Keratinocyte (primary cell): ENCODE results near the gene KLF3. TPM values are rescaled to one million over a fixed set of nuclear protein-coding genes. Genes with fewer than 3 reads are reported as not detected.
A peak's percentile ranks its signal among the peaks of the same experiment; 100 is the strongest.

Experiments used
- DNase-seq: peaks from one replicate; pipeline ENCODE4 v3.0.0-alpha.2; 2011; ENCODE audit warnings: low read depth, missing footprints, low spot score
- FAIRE-seq: peaks from 2 replicates; lab custom pipeline; 2011; peaks lifted over from hg19 to GRCh38; lab: Jason Lieb, UNC
- H2AFZ ChIP-seq: 2 replicates; pipeline ENCODE4 v1.6.0; 2012; ENCODE audit warnings: low read length, control low read depth, inconsistent platforms; ENCODE audit not compliant: control insufficient read depth
- H3K27ac ChIP-seq: 2 replicates; pipeline ENCODE4 v1.5.1; 2011; ENCODE audit warnings: low read length; ENCODE audit not compliant: control insufficient read depth, insufficient read depth
- H3K27me3 ChIP-seq: 3 replicates; pipeline ENCODE4 v1.6.0; 2011; ENCODE audit warnings: low read length; ENCODE audit not compliant: control insufficient read depth, insufficient read depth; ENCODE audit errors: extremely low read depth
- H3K36me3 ChIP-seq, 2 experiments: 2 replicates in 1 of 2; 3 replicates in 1 of 2; pipeline ENCODE4 v1.5.1; 2011; ENCODE audit warnings: low read length in 2 of 2, mild to moderate bottlenecking in 1 of 2; ENCODE audit not compliant: control insufficient read depth in 2 of 2, insufficient read depth in 2 of 2; ENCODE audit errors: extremely low read depth in 1 of 2
- H3K4me1 ChIP-seq: 3 replicates; pipeline ENCODE4 v1.5.1; 2011; ENCODE audit warnings: low read length; ENCODE audit not compliant: control insufficient read depth, insufficient read depth; ENCODE audit errors: extremely low read depth
- H3K4me2 ChIP-seq: 3 replicates; pipeline ENCODE4 v1.6.0; 2011; ENCODE audit warnings: low read depth, low read length; ENCODE audit not compliant: control insufficient read depth, insufficient read depth; ENCODE audit errors: extremely low read depth
- H3K4me3 ChIP-seq, 3 experiments: fragments of 200-600 bp in 1 of 3; sonication (generic) in 1 of 3; 2 replicates in 2 of 3; 3 replicates in 1 of 3; pipeline ENCODE4 v1.5.1; 2011 to 2016; ENCODE audit warnings: low read length in 3 of 3, mild to moderate bottlenecking in 3 of 3, control low read depth in 2 of 3, inconsistent platforms in 1 of 3, low read depth in 1 of 3, mixed read lengths in 1 of 3, mixed run types in 1 of 3, moderate library complexity in 1 of 3; ENCODE audit not compliant: control insufficient read depth in 2 of 3, insufficient read depth in 2 of 3; ENCODE audit errors: extremely low read depth in 1 of 3
- H3K79me2 ChIP-seq: 2 replicates; pipeline ENCODE4 v1.6.0; 2012; ENCODE audit warnings: low read length; ENCODE audit not compliant: control insufficient read depth, insufficient read depth
- H3K9ac ChIP-seq: 3 replicates; pipeline ENCODE4 v1.6.0; 2011; ENCODE audit warnings: low read length; ENCODE audit not compliant: control insufficient read depth, insufficient read depth; ENCODE audit errors: extremely low read depth
- H3K9me1 ChIP-seq: 3 replicates; pipeline ENCODE4 v1.6.0; 2011; ENCODE audit warnings: low read length; ENCODE audit not compliant: control insufficient read depth, insufficient read depth; ENCODE audit errors: extremely low read depth
- H3K9me3 ChIP-seq: 2 replicates; pipeline ENCODE4 v1.5.1; 2012; ENCODE audit warnings: low read depth, low read length; ENCODE audit not compliant: control insufficient read depth
- H4K20me1 ChIP-seq: 3 replicates; pipeline ENCODE4 v1.6.0; 2011; ENCODE audit warnings: low read length; ENCODE audit not compliant: control insufficient read depth, insufficient read depth; ENCODE audit errors: extremely low read depth
- EZH2 ChIP-seq: IDR thresholded peaks from one replicate; pipeline ENCODE4 v1.6.1; 2012; ENCODE audit warnings: inconsistent platforms, mild to moderate bottlenecking, low read length, moderate library complexity
- dilution Hi-C: fragments of 300-500 bp; cut with MboI; formaldehyde crosslinking; loops from one replicate; pipeline ENCODE4 v1.7.0; 2020; ENCODE audit warnings: low sequenced_read_pairs; ENCODE audit not compliant: extremely low pct_ligation_motif_present
- polyA plus RNA-seq, 5 experiments: library from polyadenylated mRNA; depleted of rRNA in 3 of 5; stranded (reverse) in 3 of 5; stranded (forward) in 1 of 5; unstranded in 1 of 5; fragments of >200 nt; gene quantifications; 1 replicate in 1 of 5; 2 replicates in 3 of 5; 3 replicates in 1 of 5; pipeline versions ENCODE4 v1.2.1 to v1.2.3, GENCODE V29; 2011 to 2012; ENCODE audit warnings: missing spikeins in 2 of 5, low read depth in 1 of 5, low replicate concordance in 1 of 5
- TF ChIP-seq, protein P1 (sequence below), 3 experiments: IDR thresholded peaks in 1 of 3; conservative IDR thresholded peaks in 1 of 3; optimal IDR thresholded peaks in 1 of 3; 2 replicates in 2 of 3; 3 replicates in 1 of 3; pipeline versions ENCODE3 to v1.5.1; 2011; ENCODE audit warnings: low read length in 3 of 3, mild to moderate bottlenecking in 3 of 3, moderate library complexity in 2 of 3, control low read depth in 1 of 3, inconsistent platforms in 1 of 3; ENCODE audit not compliant: insufficient read depth in 2 of 3; ENCODE audit errors: extremely low read depth in 1 of 3

Gene KLF3
- polyA plus RNA-seq, 1 donor (not counting 4 experiments of a cell fraction or from before 2014, with no cell fraction given): 39.9 TPM

GRCh38 chr4:38666766-38667084 lies 2.7 kb downstream of the KLF3 start:
- no peak for FAIRE-seq
- TF ChIP-seq, protein P1, sequence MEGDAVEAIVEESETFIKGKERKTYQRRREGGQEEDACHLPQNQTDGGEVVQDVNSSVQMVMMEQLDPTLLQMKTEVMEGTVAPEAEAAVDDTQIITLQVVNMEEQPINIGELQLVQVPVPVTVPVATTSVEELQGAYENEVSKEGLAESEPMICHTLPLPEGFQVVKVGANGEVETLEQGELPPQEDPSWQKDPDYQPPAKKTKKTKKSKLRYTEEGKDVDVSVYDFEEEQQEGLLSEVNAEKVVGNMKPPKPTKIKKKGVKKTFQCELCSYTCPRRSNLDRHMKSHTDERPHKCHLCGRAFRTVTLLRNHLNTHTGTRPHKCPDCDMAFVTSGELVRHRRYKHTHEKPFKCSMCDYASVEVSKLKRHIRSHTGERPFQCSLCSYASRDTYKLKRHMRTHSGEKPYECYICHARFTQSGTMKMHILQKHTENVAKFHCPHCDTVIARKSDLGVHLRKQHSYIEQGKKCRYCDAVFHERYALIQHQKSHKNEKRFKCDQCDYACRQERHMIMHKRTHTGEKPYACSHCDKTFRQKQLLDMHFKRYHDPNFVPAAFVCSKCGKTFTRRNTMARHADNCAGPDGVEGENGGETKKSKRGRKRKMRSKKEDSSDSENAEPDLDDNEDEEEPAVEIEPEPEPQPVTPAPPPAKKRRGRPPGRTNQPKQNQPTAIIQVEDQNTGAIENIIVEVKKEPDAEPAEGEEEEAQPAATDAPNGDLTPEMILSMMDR (optimal IDR thresholded peaks at IDR 0.05 in 1 of 3, IDR thresholded peaks at IDR 0.05 in 1 of 3, conservative IDR thresholded peaks at IDR 0.05 in 1 of 3; ENCODE audit: extremely low read depth in 1 of 3, insufficient read depth in 2 of 3, low read length in 3 of 3): no peak
- no peak for TF ChIP-seq EZH2
- DNase-seq: no peak
- Histone ChIP-seq H3K79me2 (peaks cover 72% of the 10 kb centered on the region), H3K4me1 (peaks cover 38% of the 10 kb centered on the region), H3K9me3 (no peaks in the 10 kb centered on the region), H3K27me3 (no peaks in the 10 kb centered on the region), H3K4me2 (peak overlapping the region; percentile 98), H4K20me1 (peaks cover 7% of the 10 kb centered on the region), H3K9me1 (peaks cover 6% of the 10 kb centered on the region), H3K36me3 (peaks cover 0 to 13% of the 10 kb centered on the region in 2 experiments), H2AFZ (no peak overlapping the region), H3K4me3 (peak overlapping the region; percentile 81 to 95 (median 85)), H3K27ac (peak overlapping the region; percentile 97), H3K9ac (peak overlapping the region; percentile 95)
- dilution Hi-C loops: no loop called here

DNA sequence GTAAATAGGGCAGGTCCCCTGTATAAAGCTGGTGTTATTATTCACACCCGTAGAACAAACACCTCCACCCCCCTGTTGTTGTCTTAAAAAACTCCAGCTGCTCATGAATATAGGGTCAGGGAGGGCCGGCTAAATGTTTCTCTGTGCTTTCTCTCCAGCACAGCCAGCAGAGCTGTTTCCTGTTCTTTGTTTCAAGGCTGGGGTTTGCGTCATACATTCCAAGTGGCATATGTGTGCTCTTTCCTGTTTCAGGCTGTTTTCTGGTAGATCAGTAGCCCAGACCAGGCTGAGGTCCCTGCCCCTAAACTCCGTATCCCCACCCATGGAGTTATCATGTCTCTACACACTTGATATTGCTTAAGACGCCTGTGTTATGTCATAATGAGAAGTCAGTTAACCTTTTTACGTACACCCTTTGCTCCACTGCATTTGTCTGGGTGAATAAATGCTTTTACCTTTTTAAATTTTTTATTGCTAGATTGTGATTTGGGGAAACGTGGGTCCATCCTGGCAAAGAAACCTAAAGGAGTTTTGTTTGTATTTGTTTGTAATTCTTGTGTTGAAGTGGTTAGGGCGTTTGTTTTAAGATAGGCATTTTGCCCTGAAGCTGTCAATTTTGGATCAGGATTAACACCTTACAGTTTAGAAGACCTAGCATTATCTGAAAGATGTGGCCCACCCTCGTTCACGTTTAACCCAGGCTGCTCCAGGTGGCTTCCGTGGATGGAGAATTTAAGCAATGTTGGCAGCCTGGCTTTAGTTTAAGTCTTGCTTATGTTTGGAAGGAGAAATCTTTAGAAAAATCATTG lies 3.3 kb downstream of the KLF3 start:
- DNase-seq: peak; percentile 90
- Histone ChIP-seq H3K36me3 (peaks cover 0 to 13% of the 10 kb centered on the region in 2 experiments), H3K4me1 (peaks cover 44% of the 10 kb centered on the region), H3K27me3 (no peaks in the 10 kb centered on the region), H3K4me2 (peak overlapping the region; percentile 98), H3K27ac (peak overlapping the region; percentile 97), H3K79me2 (peaks cover 77% of the 10 kb centered on the region), H4K20me1 (peaks cover 7% of the 10 kb centered on the region), H3K4me3 (peak overlapping the region; percentile 81 to 95 (median 85)), H3K9me3 (no peaks in the 10 kb centered on the region), H2AFZ (no peak overlapping the region), H3K9ac (peak overlapping the region; percentile 95), H3K9me1 (peaks cover 7% of the 10 kb centered on the region)
- no peak for TF ChIP-seq EZH2
- peak; percentile 96 for FAIRE-seq
- dilution Hi-C loops: no loop called here
